Limb (tissue), 2 donors: Measurements from ENCODE around the gene UBE4B.
"Not testable (repeated sequence)": the region's sequence is repeated elsewhere in the genome, so short reads cannot be mapped to it uniquely, and the experiment has no call there.

Source experiments
- DNase-seq, 2 donors: peaks; one replicate each; pipeline ENCODE4 v3.0.0-alpha.2; 2016; ENCODE audit errors: extremely low spot score in 2 of 2

The UBE4B gene

GRCh38 chr1:10209905-10210810 is 177.4 kb downstream of the UBE4B start, which contains the start of gene KIF1B:
TSS of gene KIF1B (plus strand) at chr1:10210570. CDS start at chr1:10232329, 21,759 bp downstream.
- peak; percentile 97 to 100 for DNase-seq

GRCh38 chr1:10210841-10211804 is 178.4 kb downstream of the UBE4B start:
- DNase-seq = peak; percentile 66 to 87

- DNase-seq = peak; percentile 44 to 68
These were observed 179.2 kb downstream of the UBE4B start for GRCh38 chr1:10211805-10212410.

GRCh38 chr1:10212476-10212875 is 179.7 kb downstream of the UBE4B start:
- no peak for DNase-seq

- no peak for DNase-seq
These were observed 180.5 kb downstream of the UBE4B start for GRCh38 chr1:10213186-10213705.

- DNase-seq = no peak
These were observed 183.5 kb downstream of the UBE4B start for GRCh38 chr1:10216090-10216749.

DNA sequence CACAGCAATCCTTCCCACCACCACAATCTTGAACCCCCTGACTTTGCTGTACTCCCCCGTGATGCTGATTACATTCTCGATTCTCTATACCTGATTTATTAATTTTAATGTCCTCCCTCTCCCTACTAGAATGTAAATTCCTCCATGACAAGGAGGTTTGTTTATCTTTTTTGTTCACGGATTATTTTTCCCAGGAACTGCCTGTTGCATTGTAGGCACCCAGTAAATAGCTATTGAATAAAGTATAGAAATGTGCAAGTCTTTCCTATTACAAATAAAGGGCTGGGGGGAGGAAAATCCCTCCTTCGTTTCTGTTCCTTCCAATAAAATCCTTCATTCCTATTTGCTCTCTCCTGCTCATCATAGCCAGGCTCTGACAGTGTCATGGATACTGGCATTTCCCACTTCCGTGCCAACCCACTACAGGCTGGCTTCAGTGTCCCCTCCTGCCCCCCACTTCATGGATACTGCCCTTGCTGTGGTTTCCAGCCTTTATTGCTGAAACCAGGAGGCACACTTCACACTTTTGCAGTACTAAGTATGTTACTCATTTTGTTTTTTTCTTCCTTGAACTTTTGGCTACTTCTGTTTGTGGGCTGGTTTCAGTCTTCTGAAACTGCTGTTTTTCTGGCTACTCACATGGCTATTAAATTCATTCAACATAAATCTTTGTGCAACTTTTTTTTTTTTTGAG is 185.1 kb downstream of the UBE4B start:
- DNase-seq = no peak

- no peak for DNase-seq
These were observed 187.4 kb downstream of the UBE4B start for GRCh38 chr1:10220200-10220599.

GRCh38 chr1:10220657-10221056 is 187.9 kb downstream of the UBE4B start:
- not testable (repeated sequence) for DNase-seq

GRCh38 chr1:10225573-10225972 is 192.8 kb downstream of the UBE4B start:
- DNase-seq = no peak

DNA sequence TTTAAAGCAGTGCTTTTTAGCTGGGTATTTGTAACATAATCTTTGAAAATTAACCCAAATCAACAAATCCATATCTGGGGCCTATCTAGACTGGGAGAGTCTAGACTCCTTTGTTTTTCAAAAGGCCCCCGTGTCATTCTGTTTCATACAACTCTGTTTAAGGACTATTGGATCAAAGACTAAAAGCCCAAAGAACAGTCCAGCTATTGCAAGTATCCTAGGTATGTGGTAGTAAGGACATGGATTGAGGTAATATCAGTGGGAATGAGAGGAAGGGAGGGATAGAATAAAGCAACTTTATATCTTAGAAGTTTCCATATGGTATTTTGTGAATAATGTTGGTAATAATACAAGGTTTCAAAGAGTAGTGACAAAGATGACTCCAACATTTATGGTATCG is 195.8 kb downstream of the UBE4B start:
- no peak for DNase-seq

GRCh38 chr1:10229903-10230302 is 197.1 kb downstream of the UBE4B start:
- DNase-seq = no peak
